Stimulated activated CD4-positive, alpha-beta T cell treated with anti-CD3 and anti-CD28 coated beads, Interleukin-1b, Interleukin-23, amount 100 ng/mL, for 1 hour (primary cell): Measurements from ENCODE around the gene MFSD12.
"Not testable (repeated sequence)": the region's sequence is repeated elsewhere in the genome, so short reads cannot be mapped to it uniquely, and the experiment has no call there.

ENCODE experiments used
- DNase-seq, 2 donors: peaks; one replicate each; pipeline ENCODE4 v3.0.0-alpha.2; 2020; ENCODE audit warnings: low read depth in 2 of 2

Gene MFSD12

DNA sequence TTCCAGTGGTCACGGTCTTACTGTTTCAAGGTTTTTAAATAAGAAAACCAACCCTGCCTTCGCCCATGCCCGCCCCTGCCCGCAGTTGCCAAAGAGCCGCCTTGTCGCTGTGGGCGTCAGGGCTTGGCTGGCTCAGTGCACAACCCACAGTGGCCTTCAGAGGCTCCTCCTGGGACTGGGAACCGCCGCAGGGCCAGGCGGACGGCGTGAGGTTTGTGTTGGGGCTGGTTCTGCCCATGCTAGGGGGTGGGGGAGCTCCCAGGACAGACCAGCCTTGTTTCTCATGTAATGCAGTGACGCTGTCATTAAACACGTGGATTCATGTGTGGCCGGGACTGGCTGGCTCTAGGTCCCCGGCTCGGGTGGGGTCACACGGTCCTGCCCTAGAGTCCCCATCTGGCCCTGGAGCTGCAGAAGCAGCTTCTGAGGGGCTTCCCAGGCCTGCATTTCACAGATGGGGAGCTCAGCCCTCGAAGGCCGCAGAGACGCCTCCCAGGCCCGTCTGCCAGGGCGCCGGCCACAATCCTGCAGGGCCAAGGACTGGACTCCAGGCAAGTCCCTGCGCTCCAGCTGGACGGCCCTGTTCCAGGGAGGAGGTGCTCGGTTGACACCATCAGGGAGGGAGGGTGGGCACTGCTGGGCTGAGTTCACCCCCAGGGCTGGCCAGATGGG, 20.8 kb downstream of the MFSD12 start:
- DNase-seq, result no peak

DNA sequence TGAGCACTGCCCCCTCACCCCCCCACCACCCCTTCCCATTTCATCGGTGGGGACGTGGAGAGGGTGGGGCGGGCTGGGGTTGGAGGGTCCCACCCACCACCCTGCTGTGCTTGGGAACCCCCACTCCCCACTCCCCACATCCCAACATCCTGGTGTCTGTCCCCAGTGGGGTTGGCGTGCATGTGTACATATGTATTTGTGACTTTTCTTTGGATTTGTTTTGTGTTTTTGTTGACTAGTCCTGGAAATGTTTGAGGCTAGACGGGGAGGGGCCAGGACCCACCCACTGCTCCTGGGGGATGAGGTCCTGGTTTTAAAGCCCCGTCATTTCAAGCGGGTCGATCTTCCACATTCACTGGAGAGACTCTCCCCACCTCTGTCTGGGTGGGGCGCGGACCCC, 21.4 kb downstream of the MFSD12 start:
- no peak for DNase-seq

GRCh38 chr19:3535563-3535965, 21.8 kb downstream of the MFSD12 start:
- DNase-seq, result no peak

GRCh38 chr19:3535235-3535535, 22.2 kb downstream of the MFSD12 start:
- no peak for DNase-seq

- no peak for DNase-seq
Observed at GRCh38 chr19:3534375-3535234, 22.8 kb downstream of the MFSD12 start.

- DNase-seq, result no peak
Observed at GRCh38 chr19:3533563-3534216, 23.7 kb downstream of the MFSD12 start.

DNA sequence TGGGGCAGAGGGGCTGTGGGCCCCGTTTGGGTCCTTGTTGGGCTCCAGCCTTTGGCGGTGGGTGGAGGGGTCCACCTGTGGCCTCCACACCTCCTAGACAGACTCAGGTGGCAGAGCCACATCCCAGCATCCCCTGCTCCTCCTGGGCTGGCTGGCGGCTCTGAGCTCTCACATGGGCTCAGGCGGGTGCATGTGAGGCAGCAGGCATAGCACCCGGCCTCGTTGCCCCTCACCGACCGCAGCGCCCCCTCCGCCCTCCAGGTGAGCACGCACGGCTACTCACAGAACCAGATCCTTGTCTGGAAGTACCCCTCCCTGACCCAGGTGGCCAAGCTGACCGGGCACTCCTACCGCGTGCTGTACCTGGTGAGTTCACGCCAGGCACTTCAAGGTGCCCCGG, 24.4 kb downstream of the MFSD12 start:
- no peak for DNase-seq

DNA sequence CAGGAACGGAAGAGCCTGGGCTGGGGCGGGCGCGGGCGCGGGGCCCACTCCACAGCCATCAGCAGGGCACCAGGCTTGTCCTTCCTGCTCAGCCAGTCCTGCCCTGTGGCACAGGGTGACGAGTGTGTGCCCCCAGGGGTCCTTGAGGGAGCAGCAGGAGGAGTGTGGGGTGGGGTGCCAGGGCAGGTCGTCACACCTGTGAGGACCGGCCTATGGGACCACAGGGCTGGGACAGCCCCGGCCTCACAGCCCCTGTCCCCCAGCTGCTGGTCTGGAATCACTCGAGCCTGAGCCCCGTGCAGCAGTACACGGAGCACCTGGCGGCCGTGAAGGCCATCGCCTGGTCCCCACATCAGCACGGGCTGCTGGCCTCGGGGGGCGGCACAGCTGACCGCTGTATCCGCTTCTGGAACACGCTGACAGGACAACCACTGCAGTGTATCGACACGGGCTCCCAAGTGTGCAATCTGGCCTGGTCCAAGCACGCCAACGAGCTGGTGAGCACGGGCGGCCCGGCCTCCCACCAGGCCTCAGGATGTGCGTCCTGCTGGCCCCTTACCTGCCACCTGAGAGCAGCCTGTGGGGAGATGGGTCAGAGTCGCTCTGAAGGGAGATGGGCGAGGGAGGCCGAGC, 25.1 kb downstream of the MFSD12 start:
- no peak for DNase-seq

- no peak for DNase-seq
Observed at GRCh38 chr19:3531716-3532115, 25.7 kb downstream of the MFSD12 start.

GRCh38 chr19:3530389-3530788, 27.0 kb downstream of the MFSD12 start:
- no peak for DNase-seq

- not testable (repeated sequence) for DNase-seq
Observed at GRCh38 chr19:3529299-3529698, 28.1 kb downstream of the MFSD12 start.

GRCh38 chr19:3528539-3529211, 28.7 kb downstream of the MFSD12 start:
- DNase-seq, result no peak

- DNase-seq, result no peak
Observed at GRCh38 chr19:3528080-3528479, 29.3 kb downstream of the MFSD12 start.

DNA sequence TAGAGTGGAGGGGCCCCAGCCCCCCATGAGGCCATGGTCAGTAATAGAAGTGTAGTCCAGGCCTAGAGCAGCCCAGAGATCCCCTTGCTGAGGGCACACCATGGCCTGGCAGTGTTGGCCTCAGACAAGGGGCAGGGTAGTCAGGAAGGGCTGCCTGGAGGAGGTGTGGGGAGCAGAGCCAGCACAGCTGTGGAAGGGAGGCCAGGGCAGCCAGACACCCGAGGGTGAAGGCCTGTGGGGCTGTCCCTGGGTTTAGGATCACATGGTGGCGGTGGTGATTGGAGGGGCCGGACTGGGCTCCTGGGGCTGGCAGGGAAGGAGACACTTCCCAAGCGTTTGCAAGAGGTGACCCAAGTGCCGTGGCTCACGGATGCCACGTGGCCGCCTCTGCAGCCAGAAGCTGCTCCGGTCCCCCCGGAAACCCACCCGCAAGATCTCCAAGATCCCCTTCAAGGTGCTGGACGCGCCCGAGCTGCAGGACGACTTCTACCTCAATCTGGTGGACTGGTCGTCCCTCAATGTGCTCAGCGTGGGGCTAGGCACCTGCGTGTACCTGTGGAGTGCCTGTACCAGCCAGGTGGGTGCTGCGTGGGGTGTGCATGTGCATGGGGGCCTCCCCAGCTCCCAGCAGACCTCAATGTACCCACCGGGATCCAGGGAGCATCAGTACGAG, 30.0 kb downstream of the MFSD12 start:
- DNase-seq, result no peak

DNA sequence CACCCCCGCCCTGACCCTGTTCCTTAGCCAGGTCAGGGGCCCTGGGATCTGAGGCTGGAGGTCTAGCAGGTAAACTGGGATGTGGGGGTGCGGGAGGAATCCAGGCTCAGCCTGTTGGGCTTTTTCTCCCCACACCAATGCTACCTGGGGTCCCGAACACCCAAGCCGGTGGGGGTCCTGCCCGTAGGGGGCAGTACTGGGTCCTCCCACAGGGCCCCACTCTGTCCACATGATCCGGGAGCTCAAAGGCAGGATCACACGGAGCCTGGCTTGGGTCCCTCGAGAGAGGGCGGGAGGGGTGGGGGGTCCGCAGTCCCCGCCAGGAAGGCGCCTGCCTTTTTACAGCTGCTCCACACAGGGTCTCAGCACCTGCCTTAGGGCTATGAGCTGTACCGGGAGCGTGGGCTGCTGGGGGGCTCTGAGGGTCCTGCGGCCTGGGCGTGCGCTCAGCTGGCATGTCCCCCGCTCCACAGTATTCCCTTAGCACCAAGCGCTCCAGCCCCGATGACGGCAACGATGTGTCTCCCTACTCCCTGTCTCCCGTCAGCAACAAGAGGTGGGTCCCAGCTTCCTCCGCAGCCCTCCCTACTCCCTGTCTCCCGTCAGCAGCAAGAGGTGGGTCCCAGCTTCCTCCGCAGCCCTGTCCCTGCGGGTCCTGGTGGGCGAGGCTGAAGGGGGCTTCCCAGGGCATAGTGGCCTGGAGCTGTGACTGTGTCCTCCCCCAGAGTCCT, 30.7 kb downstream of the MFSD12 start:
- no peak for DNase-seq

- DNase-seq, result no peak
Observed at GRCh38 chr19:3524904-3525451, 32.4 kb downstream of the MFSD12 start.

GRCh38 chr19:3524078-3524842, 33.1 kb downstream of the MFSD12 start:
- DNase-seq, result no peak

DNA sequence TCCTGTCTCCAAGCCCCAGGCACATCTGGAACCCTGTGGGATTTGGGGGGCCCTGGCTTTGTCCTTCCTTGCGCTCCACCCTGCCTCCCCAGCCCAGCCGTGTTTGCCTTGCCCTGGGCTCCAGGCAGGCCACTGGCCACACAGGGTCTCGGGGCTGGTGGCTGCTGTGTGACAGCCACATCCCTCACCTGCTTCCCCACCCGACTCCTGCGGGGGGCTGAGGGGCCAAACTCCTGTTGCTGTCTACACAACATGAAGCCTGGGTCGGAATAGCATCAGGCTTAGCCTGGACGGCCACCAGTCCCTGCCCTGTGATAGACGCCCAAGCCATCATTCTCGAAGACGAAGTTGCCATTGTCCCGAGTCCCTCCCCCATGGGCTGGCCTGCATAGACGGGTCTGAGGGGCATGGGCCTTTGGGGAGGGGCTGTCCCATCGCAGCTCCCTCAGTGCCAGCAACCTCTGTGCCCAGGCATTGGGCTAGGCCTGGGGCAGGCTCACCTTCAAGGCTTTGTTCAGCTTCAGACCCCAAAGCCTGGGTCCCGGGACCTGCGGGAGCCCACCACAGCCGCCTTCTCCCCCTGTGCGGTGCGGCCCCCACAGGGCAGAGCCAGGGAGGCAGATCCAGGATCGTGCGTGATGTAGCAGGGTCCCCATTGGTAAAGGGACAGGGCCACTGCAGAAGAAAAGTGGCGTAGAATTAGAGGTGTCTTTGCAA, 33.9 kb downstream of the MFSD12 start:
- DNase-seq, result no peak
